Iris pigment epithelial cell (primary cell): ENCODE data around the gene GPR176.
A peak's percentile ranks its signal among the peaks of the same experiment; 100 is the strongest.
"Not testable (repeated sequence)": the region's sequence is repeated elsewhere in the genome, so short reads cannot be mapped to it uniquely, and the experiment has no call there.

Experiments used
- DNase-seq: peaks from one replicate; pipeline ENCODE4 v3.0.0-alpha.2; 2011; ENCODE audit warnings: low read depth

Gene GPR176

GRCh38 chr15:39935241-39935640, 15.2 kb upstream of the GPR176 start:
- no peak for DNase-seq

- DNase-seq: no peak
Observed at GRCh38 chr15:39934397-39935071, 14.5 kb upstream of the GPR176 start.

- DNase-seq: no peak
Observed at GRCh38 chr15:39931615-39932014, 11.5 kb upstream of the GPR176 start.

- no peak for DNase-seq
Observed at GRCh38 chr15:39926526-39926925, 6.5 kb upstream of the GPR176 start.

- peak; percentile 69 for DNase-seq
Observed at GRCh38 chr15:39925112-39925842, 5.2 kb upstream of the GPR176 start.

GRCh38 chr15:39924437-39924836, 4.4 kb upstream of the GPR176 start:
- DNase-seq: no peak

- DNase-seq: no peak
Observed at GRCh38 chr15:39922462-39923092, 2.5 kb upstream of the GPR176 start.

GRCh38 chr15:39921274-39921638, 1.2 kb upstream of the GPR176 start:
- DNase-seq: no peak

- peak; percentile 84 for DNase-seq
Observed at GRCh38 chr15:39920510-39921273, 626 bp upstream of the GPR176 start.

GRCh38 chr15:39919411-39919747, 687 bp downstream of the GPR176 start:
- DNase-seq: no peak

GRCh38 chr15:39918688-39919385, 1.2 kb downstream of the GPR176 start:
- peak; percentile 88 for DNase-seq

GRCh38 chr15:39914977-39915376, 5.1 kb downstream of the GPR176 start:
- DNase-seq: no peak

GRCh38 chr15:39909007-39909406, 11.1 kb downstream of the GPR176 start:
- DNase-seq: no peak

GRCh38 chr15:39908186-39908585, 11.9 kb downstream of the GPR176 start:
- DNase-seq: peak; percentile 95

- DNase-seq: no peak
Observed at GRCh38 chr15:39907216-39907615, 12.8 kb downstream of the GPR176 start.

- no peak for DNase-seq
Observed at GRCh38 chr15:39904115-39904514, 16.0 kb downstream of the GPR176 start.

GRCh38 chr15:39898317-39898716, 21.7 kb downstream of the GPR176 start:
- no peak for DNase-seq

- DNase-seq: peak; percentile 81
Observed at GRCh38 chr15:39896846-39897245, 23.2 kb downstream of the GPR176 start.

- DNase-seq: peak; percentile 63
Observed at GRCh38 chr15:39896101-39896500, 24.0 kb downstream of the GPR176 start.

GRCh38 chr15:39893051-39893450, 27.0 kb downstream of the GPR176 start:
- DNase-seq: not testable (repeated sequence)

- peak; percentile 31 for DNase-seq
Observed at GRCh38 chr15:39892418-39892817, 27.6 kb downstream of the GPR176 start.

GRCh38 chr15:39890621-39891020, 29.4 kb downstream of the GPR176 start:
- DNase-seq: no peak
